ENCODE results near the gene PACSIN1.

PACSIN1 gene

GRCh38 chr6:34526992-34527728 lies 61.3 kb downstream of the PACSIN1 start:
- TF ChIP-seq PKNOX1 (IDR thresholded peaks at IDR 0.05) = no peak
- no peak for TF ChIP-seq ZNF384 (IDR thresholded peaks at IDR 0.05)
- TF ChIP-seq FOXK2 (IDR thresholded peaks at IDR 0.05) = no peak
- no peak for TF ChIP-seq TARDBP (IDR thresholded peaks at IDR 0.05)
- TF ChIP-seq L3MBTL2 (conservative IDR thresholded peaks at IDR 0.05) = no peak; the same call in 1 of the 2 replicates
- no peak for TF ChIP-seq ARNT (IDR thresholded peaks at IDR 0.05)
- no peak for TF ChIP-seq FOXM1 (IDR thresholded peaks at IDR 0.05; ENCODE audit: borderline replicate concordance)
- TF ChIP-seq NFRKB (IDR thresholded peaks at IDR 0.05) = no peak
- no peak for TF ChIP-seq LEF1 (IDR thresholded peaks at IDR 0.05; ENCODE audit: borderline replicate concordance)
- TF ChIP-seq ELF4 (IDR thresholded peaks at IDR 0.05) = no peak
- no peak for TF ChIP-seq CTBP1 (IDR thresholded peaks at IDR 0.05; ENCODE audit: borderline replicate concordance)
- TF ChIP-seq FOXA1 (IDR thresholded peaks at IDR 0.05) = no peak
- TF ChIP-seq HDGF (IDR thresholded peaks at IDR 0.05; ENCODE audit: borderline replicate concordance) = no peak
- TF ChIP-seq SP1 (IDR thresholded peaks at IDR 0.05) = no peak
- TF ChIP-seq BHLHE40 (IDR thresholded peaks at IDR 0.05; ENCODE audit: borderline replicate concordance) = no peak
- no peak for TF ChIP-seq SUZ12 (IDR thresholded peaks at IDR 0.05)
- CTCF ChIA-PET = interaction anchor here (0.6 to 2.3 kb wide), 2 partner anchors 83 to 553 kb away, joined by 3 to 8 read pairs; no protein-coding TSS in a partner anchor
- peak; percentile 98 for DNase-seq (ENCODE audit: extremely low spot score)
- POLR2A ChIA-PET = interaction anchor here (0.8 to 1.2 kb wide), 3 partner anchors 8 to 82 kb away, joined by 3 to 4 read pairs (median 4); no protein-coding TSS in a partner anchor

- TF ChIP-seq SP1 (IDR thresholded peaks at IDR 0.05) (no peak), ELF4 (IDR thresholded peaks at IDR 0.05) (no peak), LEF1 (IDR thresholded peaks at IDR 0.05; ENCODE audit: borderline replicate concordance) (no peak), CTBP1 (IDR thresholded peaks at IDR 0.05; ENCODE audit: borderline replicate concordance) (no peak), PKNOX1 (IDR thresholded peaks at IDR 0.05) (no peak), ARNT (IDR thresholded peaks at IDR 0.05) (no peak), NFRKB (IDR thresholded peaks at IDR 0.05) (no peak), BHLHE40 (IDR thresholded peaks at IDR 0.05; ENCODE audit: borderline replicate concordance) (no peak)
- no peak for DNase-seq (ENCODE audit: extremely low spot score)
- POLR2A ChIA-PET = interaction anchor here (0.7 to 0.8 kb wide), 2 partner anchors 10 to 81 kb away, joined by 4 read pairs; no protein-coding TSS in a partner anchor
- CTCF ChIA-PET = interaction anchor here (0.6 to 2.3 kb wide), 2 partner anchors 82 to 552 kb away, joined by 3 to 8 read pairs; no protein-coding TSS in a partner anchor
These were observed 62.1 kb downstream of the PACSIN1 start for GRCh38 chr6:34527751-34528670.

- TF ChIP-seq TARDBP (IDR thresholded peaks at IDR 0.05) (no peak), ARNT (IDR thresholded peaks at IDR 0.05) (no peak), PKNOX1 (IDR thresholded peaks at IDR 0.05) (no peak), HDGF (IDR thresholded peaks at IDR 0.05; ENCODE audit: borderline replicate concordance) (no peak), ZNF384 (IDR thresholded peaks at IDR 0.05) (no peak), BHLHE40 (IDR thresholded peaks at IDR 0.05; ENCODE audit: borderline replicate concordance) (no peak), FOXM1 (IDR thresholded peaks at IDR 0.05; ENCODE audit: borderline replicate concordance) (no peak), SUZ12 (IDR thresholded peaks at IDR 0.05) (no peak), FOXA1 (IDR thresholded peaks at IDR 0.05) (no peak), CTBP1 (IDR thresholded peaks at IDR 0.05; ENCODE audit: borderline replicate concordance) (no peak), L3MBTL2 (conservative IDR thresholded peaks at IDR 0.05) (no peak)
- ChIA-PET POLR2A (no interaction called here), CTCF (no interaction called here)
- no peak for DNase-seq (ENCODE audit: extremely low spot score)
These were observed 63.3 kb downstream of the PACSIN1 start for GRCh38 chr6:34528996-34529664.

GRCh38 chr6:34529665-34530327 lies 63.9 kb downstream of the PACSIN1 start:
- no peak for DNase-seq (ENCODE audit: extremely low spot score)
- CTCF ChIA-PET = interaction anchor here (0.5 kb wide), 1 partner anchor 202 kb away, joined by 3 read pairs; no protein-coding TSS in a partner anchor
- POLR2A ChIA-PET = no interaction called here
- TF ChIP-seq FOXK2 (IDR thresholded peaks at IDR 0.05) (no peak), PKNOX1 (IDR thresholded peaks at IDR 0.05) (no peak), CTBP1 (IDR thresholded peaks at IDR 0.05; ENCODE audit: borderline replicate concordance) (no peak), ELF4 (IDR thresholded peaks at IDR 0.05) (no peak), NFRKB (IDR thresholded peaks at IDR 0.05) (no peak), ARNT (IDR thresholded peaks at IDR 0.05) (no peak), TARDBP (IDR thresholded peaks at IDR 0.05) (no peak), FOXM1 (IDR thresholded peaks at IDR 0.05; ENCODE audit: borderline replicate concordance) (no peak), LEF1 (IDR thresholded peaks at IDR 0.05; ENCODE audit: borderline replicate concordance) (no peak), SP1 (IDR thresholded peaks at IDR 0.05) (no peak), SUZ12 (IDR thresholded peaks at IDR 0.05) (no peak), HDGF (IDR thresholded peaks at IDR 0.05; ENCODE audit: borderline replicate concordance) (no peak), BHLHE40 (IDR thresholded peaks at IDR 0.05; ENCODE audit: borderline replicate concordance) (no peak), FOXA1 (IDR thresholded peaks at IDR 0.05) (no peak), ZNF384 (IDR thresholded peaks at IDR 0.05) (no peak), L3MBTL2 (conservative IDR thresholded peaks at IDR 0.05) (no peak)
